Smooth muscle cell (in vitro differentiated cells): ENCODE measurements around the gene TAF1B. TPM values are rescaled to one million over a fixed set of nuclear protein-coding genes. Genes with fewer than 3 reads are reported as not detected.
A peak's percentile ranks its signal among the peaks of the same experiment; 100 is the strongest.

Experiments used
- DNase-seq: peaks from one replicate; lab custom pipeline; 2025; ENCODE audit not compliant: unreplicated experiment; lab: John Stamatoyannopoulos, UW
- H2AFZ ChIP-seq: fragments of 200-600 bp; sonication (generic); 2 replicates; pipeline ENCODE4 v1.6.0; 2016; ENCODE audit warnings: antibody characterized with exemption, low read depth, mild to moderate bottlenecking
- H3F3A ChIP-seq: fragments of 200-600 bp; sonication (generic); 2 replicates; pipeline ENCODE4 v1.6.0; 2017; ENCODE audit warnings: antibody characterized with exemption, low read depth
- H3K27ac ChIP-seq: fragments of 200-600 bp; sonication (generic); 2 replicates; pipeline ENCODE4 v1.5.1; 2016; ENCODE audit warnings: low read depth, mild to moderate bottlenecking
- H3K27me3 ChIP-seq: fragments of 200-600 bp; sonication (generic); 2 replicates; pipeline ENCODE4 v1.6.1; 2016; ENCODE audit warnings: low read depth, mild to moderate bottlenecking
- H3K36me3 ChIP-seq: fragments of 200-600 bp; sonication (generic); 2 replicates; pipeline ENCODE4 v1.5.1; 2016; ENCODE audit warnings: low read depth
- H3K4me1 ChIP-seq: fragments of 200-600 bp; sonication (generic); 2 replicates; pipeline ENCODE4 v1.5.1; 2016; ENCODE audit warnings: low read depth
- H3K4me2 ChIP-seq: fragments of 200-600 bp; sonication (generic); 2 replicates; pipeline ENCODE4 v1.6.0; 2016; ENCODE audit warnings: mild to moderate bottlenecking
- H3K4me3 ChIP-seq: fragments of 200-600 bp; sonication (generic); 2 replicates; pipeline ENCODE4 v1.5.1; 2016; ENCODE audit warnings: mild to moderate bottlenecking
- H3K79me2 ChIP-seq: fragments of 200-600 bp; sonication (generic); 2 replicates; pipeline ENCODE4 v1.6.0; 2016; ENCODE audit warnings: low read depth, mild to moderate bottlenecking
- H3K9ac ChIP-seq: fragments of 200-600 bp; sonication (generic); 2 replicates; pipeline ENCODE4 v1.6.0; 2016; ENCODE audit warnings: low read depth
- H3K9me3 ChIP-seq: fragments of 200-600 bp; sonication (generic); replicated peaks from 2 replicates; pipeline ENCODE4 v1.5.1; 2016; ENCODE audit warnings: low read depth
- H4K20me1 ChIP-seq: fragments of 200-600 bp; sonication (generic); 2 replicates; pipeline ENCODE4 v1.6.0; 2016; ENCODE audit warnings: low read depth
- WGBS: methylation state at CpG from one replicate; pipeline ENCODE4 v1.1.7; 2016; ENCODE audit warnings: low lambda C conversion rate; 5-methylcytosine and 5-hydroxymethylcytosine counted together
- polyA plus RNA-seq: library from polyadenylated mRNA; unstranded; fragments of >200 nt; fragmentation: Nextera tagmentation; extraction: Ambion mirVana; gene quantifications from 2 replicates; pipeline ENCODE4 v1.2.1, GENCODE V29; 2016
- total RNA-seq: library from RNA; depleted of rRNA; stranded (reverse); fragments of >200 nt; gene quantifications from 2 replicates; pipeline ENCODE4 v1.2.3, GENCODE V29; 2014
- TF ChIP-seq, protein P1 (sequence below): fragments of 200-600 bp; sonication (generic); IDR thresholded peaks from 2 replicates; pipeline ENCODE4 v1.5.1; 2017; ENCODE audit warnings: borderline replicate concordance, mild to moderate bottlenecking, antibody characterized with exemption; ENCODE audit not compliant: insufficient read depth, poor library complexity, severe bottlenecking

Gene TAF1B
- total and polyA plus RNA-seq, 2 experiments from 2014 or later = 4.5 to 11.2 TPM

DNA sequence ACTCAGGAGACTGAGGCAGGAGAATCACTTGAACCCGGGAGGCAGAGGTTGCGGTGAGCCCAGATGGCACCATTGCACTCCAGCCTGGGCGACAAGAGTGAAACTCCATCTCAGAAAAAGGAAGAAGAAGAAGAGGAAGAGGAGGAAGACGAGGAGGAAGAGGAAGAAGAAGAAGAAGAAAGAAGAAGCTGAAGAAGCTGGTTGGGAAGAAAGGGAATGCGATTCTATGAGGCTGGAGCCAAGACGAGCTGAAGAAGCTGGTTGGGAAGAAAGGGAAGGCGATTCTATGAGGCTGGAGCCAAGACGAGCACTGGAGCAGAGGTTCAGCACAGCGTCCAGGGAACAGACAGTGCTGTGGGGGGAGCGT is 30.3 kb upstream of the TAF1B start:
- no peak overlapping the region for H3K4me3 ChIP-seq
- H2AFZ ChIP-seq = no peak overlapping the region
- no peaks in the 10 kb centered on the region for H3K79me2 ChIP-seq
- no peak for DNase-seq
- no peaks in the 10 kb centered on the region for H3K27me3 ChIP-seq
- no peaks in the 10 kb centered on the region for H4K20me1 ChIP-seq
- no peaks in the 10 kb centered on the region for H3K36me3 ChIP-seq
- H3K27ac ChIP-seq = no peak overlapping the region
- 92% methylated on average over 10 of the region's 10 CpGs for WGBS
- H3K9ac ChIP-seq = no peak overlapping the region
- H3K4me1 ChIP-seq = no peaks in the 10 kb centered on the region
- no peaks in the 10 kb centered on the region for H3K9me3 ChIP-seq
- no peaks in the 10 kb centered on the region for H3F3A ChIP-seq
- no peak overlapping the region for H3K4me2 ChIP-seq
- TF ChIP-seq, protein P1, sequence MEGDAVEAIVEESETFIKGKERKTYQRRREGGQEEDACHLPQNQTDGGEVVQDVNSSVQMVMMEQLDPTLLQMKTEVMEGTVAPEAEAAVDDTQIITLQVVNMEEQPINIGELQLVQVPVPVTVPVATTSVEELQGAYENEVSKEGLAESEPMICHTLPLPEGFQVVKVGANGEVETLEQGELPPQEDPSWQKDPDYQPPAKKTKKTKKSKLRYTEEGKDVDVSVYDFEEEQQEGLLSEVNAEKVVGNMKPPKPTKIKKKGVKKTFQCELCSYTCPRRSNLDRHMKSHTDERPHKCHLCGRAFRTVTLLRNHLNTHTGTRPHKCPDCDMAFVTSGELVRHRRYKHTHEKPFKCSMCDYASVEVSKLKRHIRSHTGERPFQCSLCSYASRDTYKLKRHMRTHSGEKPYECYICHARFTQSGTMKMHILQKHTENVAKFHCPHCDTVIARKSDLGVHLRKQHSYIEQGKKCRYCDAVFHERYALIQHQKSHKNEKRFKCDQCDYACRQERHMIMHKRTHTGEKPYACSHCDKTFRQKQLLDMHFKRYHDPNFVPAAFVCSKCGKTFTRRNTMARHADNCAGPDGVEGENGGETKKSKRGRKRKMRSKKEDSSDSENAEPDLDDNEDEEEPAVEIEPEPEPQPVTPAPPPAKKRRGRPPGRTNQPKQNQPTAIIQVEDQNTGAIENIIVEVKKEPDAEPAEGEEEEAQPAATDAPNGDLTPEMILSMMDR = no peak

DNA sequence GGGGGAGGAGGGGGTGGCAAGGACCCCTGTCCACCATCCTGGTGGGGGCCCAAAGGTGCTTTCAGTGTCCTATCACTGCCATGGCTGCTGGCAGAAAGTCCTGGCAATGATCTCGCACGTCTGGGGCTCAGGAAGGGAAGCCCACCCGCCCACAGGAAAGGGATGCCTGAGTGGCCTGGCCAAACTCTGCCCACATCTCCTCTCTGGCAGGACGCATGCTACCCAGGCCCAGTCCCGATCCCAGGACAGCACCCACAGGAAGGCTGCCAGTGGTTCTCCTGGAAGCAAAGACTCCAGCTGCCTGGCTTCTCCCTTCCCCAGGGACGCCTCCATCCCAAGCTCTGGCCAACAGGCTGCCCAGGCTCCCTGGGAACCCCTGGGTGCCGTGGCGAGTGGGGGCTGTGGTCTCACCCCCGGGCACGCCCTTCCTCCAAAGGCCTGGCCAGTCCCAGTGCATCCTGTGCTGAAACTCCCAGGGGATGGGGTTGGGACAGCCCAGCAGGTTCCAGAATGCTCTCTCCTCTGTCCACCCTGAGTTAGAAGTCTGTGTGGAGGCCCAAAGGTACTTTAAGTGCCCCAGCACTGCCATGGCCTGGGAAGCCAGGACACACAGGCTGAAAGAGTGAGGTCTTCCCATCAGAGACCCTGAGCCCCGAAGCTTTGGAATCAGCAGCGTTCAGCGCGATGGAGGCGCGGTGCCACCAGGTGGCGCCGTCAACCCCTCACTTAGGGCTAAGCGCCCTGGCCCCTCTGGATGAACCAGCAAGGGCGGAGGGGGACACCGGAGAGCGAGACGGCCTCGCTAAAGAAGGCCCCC is 29.8 kb upstream of the TAF1B start:
- H3F3A ChIP-seq = no peaks in the 10 kb centered on the region
- TF ChIP-seq, protein P1 = peak; percentile 91
- peak overlapping the region; percentile 76 for H2AFZ ChIP-seq
- H3K4me2 ChIP-seq = peak overlapping the region; percentile 81
- H3K79me2 ChIP-seq = no peaks in the 10 kb centered on the region
- H3K4me1 ChIP-seq = no peaks in the 10 kb centered on the region
- H3K9ac ChIP-seq = no peak overlapping the region
- no peaks in the 10 kb centered on the region for H3K9me3 ChIP-seq
- H3K27me3 ChIP-seq = no peaks in the 10 kb centered on the region
- no peaks in the 10 kb centered on the region for H3K36me3 ChIP-seq
- WGBS = 34% methylated on average over 24 of the region's 24 CpGs
- no peaks in the 10 kb centered on the region for H4K20me1 ChIP-seq
- H3K4me3 ChIP-seq = no peak overlapping the region
- peak; percentile 39 for DNase-seq
- H3K27ac ChIP-seq = no peak overlapping the region

DNA sequence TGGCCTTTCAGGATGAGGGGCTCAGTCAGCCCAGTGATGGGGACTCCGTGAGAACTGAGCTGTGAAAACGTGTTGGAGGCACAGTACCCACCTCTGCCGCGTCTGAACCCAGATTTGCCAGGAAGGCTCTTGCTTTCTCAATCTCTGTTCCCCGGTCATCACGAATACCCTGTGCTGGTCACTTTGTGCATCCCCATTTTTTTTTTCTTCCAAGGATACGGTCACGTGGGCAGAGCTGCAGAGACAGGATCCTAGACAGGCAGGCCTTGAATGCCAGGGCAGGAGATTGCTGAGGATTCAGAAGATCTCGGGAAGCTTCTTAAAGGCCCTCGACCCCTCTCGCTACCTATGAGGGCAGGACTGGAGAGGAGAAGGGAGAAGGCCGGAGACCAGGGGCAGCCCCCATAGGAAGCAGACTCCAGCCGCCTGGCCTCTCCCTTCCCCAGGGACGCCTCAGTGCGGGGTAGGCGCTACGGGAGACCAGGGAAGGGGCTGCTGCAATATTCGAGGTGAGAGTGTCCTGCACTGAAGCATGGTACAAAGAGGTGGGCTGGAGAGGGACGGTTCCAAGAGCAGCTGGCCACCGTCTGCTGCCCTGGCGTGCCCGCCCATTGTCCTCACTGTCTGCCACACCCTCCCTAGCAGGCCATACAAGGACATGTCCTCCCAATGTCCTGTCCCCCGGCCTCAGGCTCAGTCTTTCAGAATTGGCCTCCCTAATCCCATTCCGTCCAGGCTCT is 29.0 kb upstream of the TAF1B start:
- TF ChIP-seq, protein P1 = no peak
- H3K27me3 ChIP-seq = no peaks in the 10 kb centered on the region
- WGBS = 75% methylated on average over 24 of the region's 24 CpGs
- no peaks in the 10 kb centered on the region for H3K36me3 ChIP-seq
- peak overlapping the region; percentile 76 for H2AFZ ChIP-seq
- no peak overlapping the region for H3K27ac ChIP-seq
- no peaks in the 10 kb centered on the region for H3K79me2 ChIP-seq
- no peak overlapping the region for H3K9ac ChIP-seq
- H3K4me1 ChIP-seq = no peaks in the 10 kb centered on the region
- no peak for DNase-seq
- H3F3A ChIP-seq = no peaks in the 10 kb centered on the region
- no peak overlapping the region for H3K4me3 ChIP-seq
- peak overlapping the region; percentile 81 for H3K4me2 ChIP-seq
- H4K20me1 ChIP-seq = no peaks in the 10 kb centered on the region
- no peaks in the 10 kb centered on the region for H3K9me3 ChIP-seq
